Progenitor cell of endocrine pancreas (in vitro differentiated cells): ENCODE data around the gene CMIP. TPM values are rescaled to one million over a fixed set of nuclear protein-coding genes. Genes with fewer than 3 reads are reported as not detected.
A peak's percentile ranks its signal among the peaks of the same experiment; 100 is the strongest.

Source experiments
- DNase-seq: peaks from one replicate; pipeline ENCODE4 v3.0.0; 2021; ENCODE audit warnings: low spot score; ENCODE audit not compliant: unreplicated experiment
- H3K27ac Mint-ChIP-seq: 2 replicates; pipeline ENCODE4 v1.8.0; 2021; ENCODE audit warnings: mild to moderate bottlenecking, moderate library complexity, mixed read lengths
- H3K27me3 Mint-ChIP-seq: 2 replicates; pipeline ENCODE4 v1.8.0; 2021; ENCODE audit warnings: mixed read lengths
- H3K36me3 Mint-ChIP-seq: 2 replicates; pipeline ENCODE4 v1.8.0; 2022; ENCODE audit warnings: mixed read lengths; ENCODE audit not compliant: insufficient read depth
- H3K4me1 Mint-ChIP-seq: 2 replicates; pipeline ENCODE4 v1.8.0; 2021; ENCODE audit warnings: low read depth, mixed read lengths
- H3K4me3 Mint-ChIP-seq: 2 replicates; pipeline ENCODE4 v1.8.0; 2021; ENCODE audit warnings: low read depth, mild to moderate bottlenecking, moderate library complexity, mixed read lengths
- H3K9me3 Mint-ChIP-seq: 2 replicates; pipeline ENCODE4 v1.8.0; 2021; ENCODE audit warnings: low read depth, mixed read lengths
- total RNA-seq: library from RNA; stranded (reverse); gene quantifications from 2 replicates; pipeline ENCODE4 v1.2.1, GENCODE V29; 2021
- TF ChIP-seq, protein P1 (sequence below): fragments of 200-600 bp; sonication (generic); IDR thresholded peaks from one replicate; pipeline ENCODE4 v1.5.0; 2021; ENCODE audit warnings: antibody characterized with exemption, mild to moderate bottlenecking; ENCODE audit not compliant: unreplicated experiment

CMIP gene
- total RNA-seq, 1 donor from 2014 or later: 62.7 TPM

DNA sequence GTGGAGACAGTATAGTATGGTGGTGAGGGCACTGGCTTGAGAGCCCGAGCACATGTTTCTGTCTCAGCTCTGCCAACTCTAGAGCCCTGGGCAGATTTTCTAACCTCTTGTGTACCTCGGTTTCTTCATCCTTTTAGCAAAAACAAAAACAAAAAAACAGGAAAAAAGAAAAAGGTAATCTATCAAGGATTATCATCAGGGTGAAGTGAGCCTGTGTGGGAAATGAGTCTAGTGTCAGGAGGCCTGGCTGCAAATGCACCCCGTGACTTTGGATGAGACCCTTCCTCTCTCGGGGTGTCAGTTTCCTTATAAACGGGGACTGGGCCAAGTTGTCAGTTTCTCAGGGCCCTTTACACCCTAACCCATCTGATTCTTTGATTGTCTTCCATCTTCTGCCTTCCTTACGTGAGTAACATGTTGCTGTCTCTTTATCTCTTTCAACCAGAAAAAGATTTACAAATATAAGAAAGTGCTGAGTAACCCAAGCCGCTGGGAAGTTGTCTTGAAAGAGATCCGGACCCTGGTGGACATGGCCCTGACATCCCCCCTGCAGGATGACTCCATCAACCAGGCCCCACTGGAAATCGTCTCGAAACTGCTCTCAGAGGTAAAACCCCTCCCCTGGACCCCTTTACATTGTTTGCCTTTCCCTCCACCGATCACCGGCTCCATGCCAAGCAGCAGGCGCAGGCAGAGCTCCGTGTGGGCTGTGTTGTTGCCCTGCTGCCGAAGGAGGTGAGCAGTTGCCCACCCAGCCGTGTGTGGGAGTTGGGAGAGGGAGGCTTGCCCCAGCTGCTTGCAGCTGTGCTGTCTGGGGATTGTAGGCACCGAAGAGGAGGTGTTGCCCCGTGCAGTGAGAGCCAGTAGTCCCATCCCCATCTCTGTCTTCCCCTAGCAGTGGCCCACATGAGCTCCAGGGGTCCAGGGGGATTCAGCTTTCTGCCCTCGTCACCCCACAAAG, 207.4 kb downstream of the CMIP start:
- no peak overlapping the region for H3K4me3 Mint-ChIP-seq
- DNase-seq: no peak
- TF ChIP-seq, protein P1, sequence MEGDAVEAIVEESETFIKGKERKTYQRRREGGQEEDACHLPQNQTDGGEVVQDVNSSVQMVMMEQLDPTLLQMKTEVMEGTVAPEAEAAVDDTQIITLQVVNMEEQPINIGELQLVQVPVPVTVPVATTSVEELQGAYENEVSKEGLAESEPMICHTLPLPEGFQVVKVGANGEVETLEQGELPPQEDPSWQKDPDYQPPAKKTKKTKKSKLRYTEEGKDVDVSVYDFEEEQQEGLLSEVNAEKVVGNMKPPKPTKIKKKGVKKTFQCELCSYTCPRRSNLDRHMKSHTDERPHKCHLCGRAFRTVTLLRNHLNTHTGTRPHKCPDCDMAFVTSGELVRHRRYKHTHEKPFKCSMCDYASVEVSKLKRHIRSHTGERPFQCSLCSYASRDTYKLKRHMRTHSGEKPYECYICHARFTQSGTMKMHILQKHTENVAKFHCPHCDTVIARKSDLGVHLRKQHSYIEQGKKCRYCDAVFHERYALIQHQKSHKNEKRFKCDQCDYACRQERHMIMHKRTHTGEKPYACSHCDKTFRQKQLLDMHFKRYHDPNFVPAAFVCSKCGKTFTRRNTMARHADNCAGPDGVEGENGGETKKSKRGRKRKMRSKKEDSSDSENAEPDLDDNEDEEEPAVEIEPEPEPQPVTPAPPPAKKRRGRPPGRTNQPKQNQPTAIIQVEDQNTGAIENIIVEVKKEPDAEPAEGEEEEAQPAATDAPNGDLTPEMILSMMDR: no peak
- H3K27me3 Mint-ChIP-seq: no peaks in the 10 kb centered on the region
- peaks cover 5% of the 10 kb centered on the region for H3K36me3 Mint-ChIP-seq
- no peak overlapping the region for H3K27ac Mint-ChIP-seq
- H3K9me3 Mint-ChIP-seq: no peaks in the 10 kb centered on the region
- peaks cover 18% of the 10 kb centered on the region for H3K4me1 Mint-ChIP-seq

DNA sequence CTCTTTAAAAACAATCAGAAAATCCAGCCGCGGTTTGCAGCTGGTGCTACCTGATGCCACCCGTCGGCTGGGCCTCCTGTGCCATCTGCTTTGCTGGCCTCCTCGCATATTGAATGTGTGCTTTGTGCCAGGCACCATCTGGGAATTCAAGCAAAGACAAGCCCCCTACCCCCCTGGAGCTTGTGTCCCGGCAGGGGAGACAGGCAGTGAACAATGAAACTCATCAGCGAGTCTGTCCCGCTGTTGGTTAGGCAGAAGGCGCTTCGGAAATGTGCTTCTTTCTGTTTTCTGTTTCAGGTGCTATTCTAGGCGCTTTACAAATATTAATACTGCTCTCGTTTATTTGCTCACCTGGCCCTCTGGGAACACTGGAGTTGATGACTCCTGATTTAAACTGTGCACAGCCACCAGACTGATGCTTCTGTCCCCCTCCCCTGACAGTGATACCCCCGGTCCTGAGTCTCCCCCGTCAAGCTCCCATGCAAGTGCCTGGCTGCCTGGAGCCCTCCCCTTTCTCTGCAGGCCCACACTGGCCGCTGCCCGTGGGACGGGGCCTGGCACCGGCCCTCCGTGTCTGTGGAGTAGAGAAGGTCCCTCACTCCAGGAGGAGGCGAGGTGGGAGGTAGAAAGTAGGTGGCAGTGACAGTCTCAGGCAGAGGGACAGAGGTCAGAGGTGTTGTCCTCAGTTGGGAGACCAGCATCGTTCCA, 208.3 kb downstream of the CMIP start:
- Mint-ChIP-seq H3K27me3 (no peaks in the 10 kb centered on the region), H3K36me3 (peaks cover 5% of the 10 kb centered on the region), H3K4me3 (no peak overlapping the region), H3K9me3 (no peaks in the 10 kb centered on the region), H3K27ac (peak overlapping the region; percentile 56), H3K4me1 (peaks cover 17% of the 10 kb centered on the region)
- DNase-seq: no peak
- TF ChIP-seq, protein P1: no peak

DNA sequence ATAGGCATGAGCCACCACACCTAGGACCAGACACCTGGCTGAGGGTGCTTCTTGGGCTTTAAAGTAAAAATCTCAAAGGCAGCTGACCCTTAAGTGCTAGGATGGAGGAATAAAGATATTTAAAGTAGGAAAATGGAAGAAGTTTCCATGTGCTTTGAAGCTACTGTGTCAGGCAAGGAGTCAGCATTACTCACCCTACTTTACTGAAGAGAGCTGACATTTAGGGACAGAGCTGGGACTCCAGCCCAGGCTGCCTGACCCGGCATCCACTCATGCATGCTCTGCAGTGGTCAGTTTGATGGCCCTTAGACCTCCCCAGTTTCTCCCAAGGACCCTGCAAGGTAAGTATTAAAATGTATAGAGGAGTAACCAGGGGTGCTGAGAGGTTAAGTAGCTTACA, 209.7 kb downstream of the CMIP start:
- TF ChIP-seq, protein P1: no peak
- Mint-ChIP-seq H3K27ac (no peak overlapping the region), H3K27me3 (no peaks in the 10 kb centered on the region), H3K4me3 (no peak overlapping the region), H3K36me3 (peaks cover 8% of the 10 kb centered on the region), H3K9me3 (no peaks in the 10 kb centered on the region), H3K4me1 (peaks cover 16% of the 10 kb centered on the region)
- DNase-seq: no peak

DNA sequence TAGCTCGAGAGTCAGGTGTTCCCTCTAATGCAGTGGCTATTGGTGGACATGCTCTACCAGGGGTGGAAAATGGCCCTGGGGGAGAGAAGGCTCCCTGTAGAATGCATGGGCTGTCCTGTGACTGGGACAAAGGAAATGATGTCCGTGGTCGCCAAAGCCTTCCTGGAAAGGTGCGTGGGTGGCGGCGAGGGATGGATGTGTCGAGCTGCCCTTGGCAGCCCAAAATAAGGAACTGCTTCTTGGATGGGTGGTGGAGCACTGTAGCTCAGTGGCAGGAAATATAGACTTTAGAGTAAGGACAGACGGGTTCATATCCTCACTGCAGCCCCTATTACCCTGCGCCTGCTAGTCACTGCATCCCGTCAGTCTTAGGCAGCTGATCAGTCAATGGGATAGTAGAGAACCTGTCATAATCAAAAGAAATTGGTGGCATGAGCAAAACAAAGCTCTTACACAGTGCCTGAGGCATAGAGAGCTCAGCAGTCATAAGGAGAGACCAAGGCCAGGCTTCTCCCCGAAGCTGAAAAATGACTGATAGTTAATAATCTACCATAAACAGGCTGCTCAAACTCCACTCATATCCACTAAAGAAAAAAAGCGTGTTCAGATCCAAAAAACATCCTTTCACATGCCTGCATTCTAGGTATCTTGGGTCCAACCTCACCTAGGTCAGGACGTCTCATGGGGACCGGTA, 211.0 kb downstream of the CMIP start:
- peaks cover 8% of the 10 kb centered on the region for H3K36me3 Mint-ChIP-seq
- H3K27ac Mint-ChIP-seq: peak overlapping the region; percentile 43
- no peaks in the 10 kb centered on the region for H3K27me3 Mint-ChIP-seq
- no peak overlapping the region for H3K4me3 Mint-ChIP-seq
- DNase-seq: no peak
- TF ChIP-seq, protein P1: no peak
- H3K4me1 Mint-ChIP-seq: peaks cover 14% of the 10 kb centered on the region
- H3K9me3 Mint-ChIP-seq: no peaks in the 10 kb centered on the region

DNA sequence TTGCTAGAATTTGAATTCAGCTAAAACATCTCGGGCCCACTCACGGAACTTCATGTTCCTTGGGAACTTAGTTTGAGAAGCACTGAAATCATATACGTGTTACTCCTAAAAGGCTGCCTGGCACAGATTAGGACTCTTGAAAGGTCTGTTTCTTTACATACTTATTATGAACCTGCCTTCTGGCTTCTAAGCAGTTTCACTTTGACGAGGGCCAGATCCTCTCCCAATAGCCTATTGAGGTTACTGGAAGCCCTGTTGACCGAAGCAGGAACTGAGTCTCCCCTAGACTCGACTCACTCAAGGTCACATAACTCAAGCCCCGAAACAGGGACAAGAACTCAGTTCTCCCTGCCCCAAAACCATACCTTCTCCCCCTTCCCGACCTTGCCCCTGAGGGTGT, 212.6 kb downstream of the CMIP start:
- Mint-ChIP-seq H3K4me3 (no peak overlapping the region), H3K36me3 (peaks cover 10% of the 10 kb centered on the region), H3K4me1 (peaks cover 14% of the 10 kb centered on the region), H3K9me3 (no peaks in the 10 kb centered on the region), H3K27me3 (no peaks in the 10 kb centered on the region), H3K27ac (no peak overlapping the region)
- DNase-seq: no peak
- TF ChIP-seq, protein P1: no peak
